SK-N-SH (cell line): ENCODE measurements around the gene REELD1. TPM values are rescaled to one million over a fixed set of nuclear protein-coding genes. Genes with fewer than 3 reads are reported as not detected.

ENCODE experiments used
- CTCF ChIA-PET: fragments of 300-600, 350-600 bp; formaldehyde crosslinking; extraction: SDS; loops from one replicate; lab custom pipeline; 2021; lab: Yijun Ruan, JAX
- POLR2A ChIA-PET: fragments of 350-600 bp; sonication (Branson Sonifier 250); formaldehyde crosslinking; extraction: SDS; loops from one replicate; lab custom pipeline; 2020; ENCODE audit warnings: antibody characterized with exemption, inconsistent platforms; lab: Yijun Ruan, JAX
- DNase-seq: peaks from one replicate; pipeline ENCODE4 v3.0.0; 2012
- H2AFZ ChIP-seq: fragments of 200-600 bp; sonication (generic); 2 replicates; pipeline ENCODE4 v1.8.1; 2016; ENCODE audit warnings: antibody characterized with exemption, mild to moderate bottlenecking, low read depth
- H3F3A ChIP-seq: fragments of 200-600 bp; sonication (generic); replicated peaks from 2 replicates; pipeline ENCODE3; 2016; ENCODE audit warnings: antibody characterized with exemption, mild to moderate bottlenecking; ENCODE audit not compliant: insufficient read depth
- H3K27ac ChIP-seq, 2 experiments: fragments of 200-500 bp in 1 of 2; fragments of 200-600 bp in 1 of 2; sonication (Bioruptor generic) in 1 of 2; sonication (generic), shearing (Covaris generic) in 1 of 2; 2 replicates each; pipeline versions ENCODE4 v1.5.1 to v1.6.1; 2014 to 2016; ENCODE audit warnings: low read depth in 2 of 2, inconsistent platforms in 1 of 2, low read length in 1 of 2, mild to moderate bottlenecking in 1 of 2, mixed read lengths in 1 of 2
- H3K27me3 ChIP-seq: fragments of 200-600 bp; sonication (generic), shearing (Covaris generic); 2 replicates; pipeline ENCODE4 v1.6.1; 2016; ENCODE audit warnings: mixed run types; ENCODE audit not compliant: insufficient read depth
- H3K36me3 ChIP-seq, 2 experiments: fragments of 200-500 bp in 1 of 2; fragments of 200-600 bp in 1 of 2; sonication (Bioruptor generic) in 1 of 2; sonication (generic) in 1 of 2; replicated peaks in 1 of 2; 2 replicates each; pipeline versions ENCODE3 to v1.5.1; 2014 to 2016; ENCODE audit warnings: low read length in 1 of 2, mild to moderate bottlenecking in 1 of 2; ENCODE audit not compliant: insufficient read depth in 2 of 2, control insufficient read depth in 1 of 2
- H3K4me1 ChIP-seq, 2 experiments: fragments of 200-500 bp in 1 of 2; fragments of 200-600 bp in 1 of 2; sonication (Bioruptor generic) in 1 of 2; sonication (generic), shearing (Covaris generic) in 1 of 2; 2 replicates each; pipeline versions ENCODE4 v1.5.1 to v1.6.1; 2014 to 2016; ENCODE audit warnings: low read depth in 1 of 2, low read length in 1 of 2, mixed run types in 1 of 2; ENCODE audit not compliant: insufficient read depth in 2 of 2, control insufficient read depth in 1 of 2
- H3K4me2 ChIP-seq: fragments of 200-600 bp; sonication (generic), shearing (Covaris generic); 2 replicates; pipeline ENCODE4 v1.6.1; 2017; ENCODE audit warnings: mixed run types
- H3K4me3 ChIP-seq, 2 experiments: fragments of 200-500 bp in 1 of 2; fragments of 200-600 bp in 1 of 2; sonication (Bioruptor generic) in 1 of 2; sonication (generic), shearing (Covaris generic) in 1 of 2; 2 replicates each; pipeline versions ENCODE4 v1.5.1 to v1.8.1; 2014 to 2016; ENCODE audit warnings: low read depth in 2 of 2, inconsistent platforms in 1 of 2, low read length in 1 of 2, mild to moderate bottlenecking in 1 of 2, mixed read lengths in 1 of 2, moderate library complexity in 1 of 2
- H3K79me2 ChIP-seq: fragments of 200-600 bp; sonication (generic); 2 replicates; pipeline ENCODE4 v1.8.1; 2017; ENCODE audit warnings: mild to moderate bottlenecking; ENCODE audit not compliant: insufficient read depth
- H3K9ac ChIP-seq: fragments of 200-600 bp; sonication (generic); 2 replicates; pipeline ENCODE4 v1.6.1; 2017; ENCODE audit warnings: mixed run types
- H3K9me2 ChIP-seq: fragments of 200-600 bp; sonication (generic); 2 replicates; pipeline ENCODE4 v1.6.1; 2017; ENCODE audit warnings: mixed run types
- H3K9me3 ChIP-seq: fragments of 200-600 bp; sonication (generic); 2 replicates; pipeline ENCODE4 v1.6.1; 2017; ENCODE audit warnings: mixed run types, mild to moderate bottlenecking, moderate library complexity
- H4K20me1 ChIP-seq: fragments of 200-600 bp; sonication (generic); 2 replicates; pipeline ENCODE4 v1.6.1; 2017; ENCODE audit warnings: mild to moderate bottlenecking, mixed run types; ENCODE audit not compliant: insufficient read depth
- CHD2 ChIP-seq: fragments of 150-350 bp; IDR thresholded peaks from 2 replicates; pipeline ENCODE4 v1.6.1; 2018; ENCODE audit warnings: low read length; ENCODE audit not compliant: partially characterized antibody
- ELF1 ChIP-seq: IDR thresholded peaks from 2 replicates; pipeline ENCODE4 v1.4.0; 2012
- GATA2 ChIP-seq: sonication (generic); formaldehyde crosslinking; IDR thresholded peaks from 2 replicates; pipeline ENCODE4 v1.5.0; 2020; ENCODE audit warnings: mild to moderate bottlenecking, missing genetic modification reagents
- JUND ChIP-seq: IDR thresholded peaks from 2 replicates; pipeline ENCODE4 v1.4.0; 2012
- MXI1 ChIP-seq: IDR thresholded peaks from 2 replicates; pipeline ENCODE4 v1.6.1; 2012; ENCODE audit warnings: mild to moderate bottlenecking, low read depth, low read length, improper control_type of control experiment
- NFIC ChIP-seq: IDR thresholded peaks from 2 replicates; pipeline ENCODE4 v1.4.0; 2012; ENCODE audit warnings: borderline replicate concordance
- NRF1 ChIP-seq: IDR thresholded peaks from 2 replicates; pipeline ENCODE4 v1.6.1; 2012; ENCODE audit warnings: low read depth, mild to moderate bottlenecking, low read length
- RAD21 ChIP-seq: IDR thresholded peaks from 2 replicates; pipeline ENCODE4 v1.6.1; 2012; ENCODE audit warnings: mild to moderate bottlenecking, low read length
- RXRA ChIP-seq: IDR thresholded peaks from 2 replicates; pipeline ENCODE4 v1.4.0; 2012; ENCODE audit warnings: low read depth, mild to moderate bottlenecking, borderline replicate concordance
- TAF1 ChIP-seq: IDR thresholded peaks from 2 replicates; pipeline ENCODE4 v1.6.1; 2012; ENCODE audit warnings: low read depth, mild to moderate bottlenecking, low read length, moderate library complexity, borderline replicate concordance
- TCF12 ChIP-seq: IDR thresholded peaks from 2 replicates; pipeline ENCODE4 v1.4.0; 2012
- TEAD4 ChIP-seq: IDR thresholded peaks from 2 replicates; pipeline ENCODE4 v1.4.0; 2012; ENCODE audit warnings: mild to moderate bottlenecking, borderline replicate concordance; ENCODE audit not compliant: insufficient read depth
- YY1 ChIP-seq: IDR thresholded peaks from 2 replicates; pipeline ENCODE4 v1.4.0; 2012; ENCODE audit warnings: low read depth, mild to moderate bottlenecking
- WGBS: methylation state at CpG from one replicate; pipeline ENCODE4 v1.1.6; 2017; ENCODE audit warnings: low lambda C conversion rate; 5-methylcytosine and 5-hydroxymethylcytosine counted together
- polyA plus RNA-seq, 3 experiments: library from polyadenylated mRNA; depleted of rRNA; stranded (reverse); fragments of >200 nt; gene quantifications; 2 replicates each; pipeline ENCODE4 v1.2.3, GENCODE V29; 2012
- TF ChIP-seq, protein P1 (sequence below): fragments of 200-600 bp; sonication (generic); IDR thresholded peaks from 2 replicates; pipeline ENCODE4 v1.6.1; 2017; ENCODE audit warnings: antibody characterized with exemption, mild to moderate bottlenecking, moderate library complexity
- TF ChIP-seq, protein P2 (sequence below): fragments of 150-350 bp; IDR thresholded peaks from 2 replicates; pipeline ENCODE4 v1.6.1; 2016; ENCODE audit warnings: mild to moderate bottlenecking, low read depth, low read length
- TF ChIP-seq, protein P3 (sequence below): IDR thresholded peaks from 2 replicates; pipeline ENCODE4 v1.6.1; 2012; ENCODE audit warnings: mild to moderate bottlenecking, low read depth, low read length, moderate library complexity
- TF ChIP-seq, protein P4 (sequence below): IDR thresholded peaks from 2 replicates; pipeline ENCODE4; 2012
- TF ChIP-seq, protein P5 (sequence below): IDR thresholded peaks from 2 replicates; pipeline ENCODE4 v1.4.0; 2012; ENCODE audit warnings: low read depth
- TF ChIP-seq, protein P6 (sequence below): fragments of 150-350 bp; IDR thresholded peaks from 2 replicates; pipeline ENCODE4 v1.6.1; 2017; ENCODE audit warnings: antibody characterized with exemption, low read length, low read depth, borderline replicate concordance

The REELD1 gene
- polyA plus RNA-seq, 1 of the 3 experiments (the other 2 are of a cell fraction): not detected

DNA sequence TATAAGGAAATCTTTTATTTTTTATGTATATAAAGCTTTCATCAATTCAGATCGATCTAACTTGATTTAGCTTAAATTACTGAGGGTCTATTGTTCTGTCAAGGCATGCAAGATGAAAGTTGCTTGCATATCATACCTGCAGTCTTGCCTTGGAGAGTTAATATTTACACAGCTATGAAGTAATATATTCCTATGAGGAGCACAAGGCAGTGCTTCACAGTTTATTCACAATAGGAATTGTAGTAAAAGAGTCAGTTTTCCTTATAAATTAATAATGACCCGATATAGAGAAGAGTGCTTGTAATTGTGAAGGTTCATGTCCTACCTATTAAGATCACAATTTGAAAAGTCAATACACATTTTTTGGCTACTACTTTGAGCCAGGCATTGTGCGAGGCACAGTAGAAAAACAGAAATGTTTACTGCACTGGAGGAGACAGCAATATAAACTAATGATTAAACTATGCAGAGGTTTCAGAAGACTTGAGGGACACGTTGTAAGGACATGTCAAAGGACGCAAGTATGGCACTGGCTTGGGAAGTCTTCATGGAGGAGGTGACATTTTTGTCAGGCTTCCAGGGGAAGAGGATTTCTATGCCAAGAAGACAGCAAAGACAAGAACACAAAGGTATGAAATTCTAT lies 38.8 kb downstream of the REELD1 start:
- Histone ChIP-seq H4K20me1 (no peaks in the 10 kb centered on the region), H3K4me1 (peaks cover 0 to 25% of the 10 kb centered on the region in 2 experiments; a peak in 3 of 4 replicates), H3F3A (peaks cover 31% of the 10 kb centered on the region), H3K4me3 (no peak overlapping the region), H3K4me2 (no peak overlapping the region)
- TF ChIP-seq TEAD4: no peak
- TF ChIP-seq, protein P1, sequence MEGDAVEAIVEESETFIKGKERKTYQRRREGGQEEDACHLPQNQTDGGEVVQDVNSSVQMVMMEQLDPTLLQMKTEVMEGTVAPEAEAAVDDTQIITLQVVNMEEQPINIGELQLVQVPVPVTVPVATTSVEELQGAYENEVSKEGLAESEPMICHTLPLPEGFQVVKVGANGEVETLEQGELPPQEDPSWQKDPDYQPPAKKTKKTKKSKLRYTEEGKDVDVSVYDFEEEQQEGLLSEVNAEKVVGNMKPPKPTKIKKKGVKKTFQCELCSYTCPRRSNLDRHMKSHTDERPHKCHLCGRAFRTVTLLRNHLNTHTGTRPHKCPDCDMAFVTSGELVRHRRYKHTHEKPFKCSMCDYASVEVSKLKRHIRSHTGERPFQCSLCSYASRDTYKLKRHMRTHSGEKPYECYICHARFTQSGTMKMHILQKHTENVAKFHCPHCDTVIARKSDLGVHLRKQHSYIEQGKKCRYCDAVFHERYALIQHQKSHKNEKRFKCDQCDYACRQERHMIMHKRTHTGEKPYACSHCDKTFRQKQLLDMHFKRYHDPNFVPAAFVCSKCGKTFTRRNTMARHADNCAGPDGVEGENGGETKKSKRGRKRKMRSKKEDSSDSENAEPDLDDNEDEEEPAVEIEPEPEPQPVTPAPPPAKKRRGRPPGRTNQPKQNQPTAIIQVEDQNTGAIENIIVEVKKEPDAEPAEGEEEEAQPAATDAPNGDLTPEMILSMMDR: no peak
- no peak for TF ChIP-seq RXRA
- TF ChIP-seq YY1: no peak
- no peak for TF ChIP-seq JUND
- TF ChIP-seq TAF1: no peak
- TF ChIP-seq TCF12: no peak
- TF ChIP-seq, protein P2, sequence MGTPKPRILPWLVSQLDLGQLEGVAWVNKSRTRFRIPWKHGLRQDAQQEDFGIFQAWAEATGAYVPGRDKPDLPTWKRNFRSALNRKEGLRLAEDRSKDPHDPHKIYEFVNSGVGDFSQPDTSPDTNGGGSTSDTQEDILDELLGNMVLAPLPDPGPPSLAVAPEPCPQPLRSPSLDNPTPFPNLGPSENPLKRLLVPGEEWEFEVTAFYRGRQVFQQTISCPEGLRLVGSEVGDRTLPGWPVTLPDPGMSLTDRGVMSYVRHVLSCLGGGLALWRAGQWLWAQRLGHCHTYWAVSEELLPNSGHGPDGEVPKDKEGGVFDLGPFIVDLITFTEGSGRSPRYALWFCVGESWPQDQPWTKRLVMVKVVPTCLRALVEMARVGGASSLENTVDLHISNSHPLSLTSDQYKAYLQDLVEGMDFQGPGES: no peak
- no peak for TF ChIP-seq MXI1
- no peak for TF ChIP-seq RAD21
- TF ChIP-seq, protein P3, sequence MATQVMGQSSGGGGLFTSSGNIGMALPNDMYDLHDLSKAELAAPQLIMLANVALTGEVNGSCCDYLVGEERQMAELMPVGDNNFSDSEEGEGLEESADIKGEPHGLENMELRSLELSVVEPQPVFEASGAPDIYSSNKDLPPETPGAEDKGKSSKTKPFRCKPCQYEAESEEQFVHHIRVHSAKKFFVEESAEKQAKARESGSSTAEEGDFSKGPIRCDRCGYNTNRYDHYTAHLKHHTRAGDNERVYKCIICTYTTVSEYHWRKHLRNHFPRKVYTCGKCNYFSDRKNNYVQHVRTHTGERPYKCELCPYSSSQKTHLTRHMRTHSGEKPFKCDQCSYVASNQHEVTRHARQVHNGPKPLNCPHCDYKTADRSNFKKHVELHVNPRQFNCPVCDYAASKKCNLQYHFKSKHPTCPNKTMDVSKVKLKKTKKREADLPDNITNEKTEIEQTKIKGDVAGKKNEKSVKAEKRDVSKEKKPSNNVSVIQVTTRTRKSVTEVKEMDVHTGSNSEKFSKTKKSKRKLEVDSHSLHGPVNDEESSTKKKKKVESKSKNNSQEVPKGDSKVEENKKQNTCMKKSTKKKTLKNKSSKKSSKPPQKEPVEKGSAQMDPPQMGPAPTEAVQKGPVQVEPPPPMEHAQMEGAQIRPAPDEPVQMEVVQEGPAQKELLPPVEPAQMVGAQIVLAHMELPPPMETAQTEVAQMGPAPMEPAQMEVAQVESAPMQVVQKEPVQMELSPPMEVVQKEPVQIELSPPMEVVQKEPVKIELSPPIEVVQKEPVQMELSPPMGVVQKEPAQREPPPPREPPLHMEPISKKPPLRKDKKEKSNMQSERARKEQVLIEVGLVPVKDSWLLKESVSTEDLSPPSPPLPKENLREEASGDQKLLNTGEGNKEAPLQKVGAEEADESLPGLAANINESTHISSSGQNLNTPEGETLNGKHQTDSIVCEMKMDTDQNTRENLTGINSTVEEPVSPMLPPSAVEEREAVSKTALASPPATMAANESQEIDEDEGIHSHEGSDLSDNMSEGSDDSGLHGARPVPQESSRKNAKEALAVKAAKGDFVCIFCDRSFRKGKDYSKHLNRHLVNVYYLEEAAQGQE: no peak
- no peak for TF ChIP-seq GATA2
- TF ChIP-seq, protein P4, sequence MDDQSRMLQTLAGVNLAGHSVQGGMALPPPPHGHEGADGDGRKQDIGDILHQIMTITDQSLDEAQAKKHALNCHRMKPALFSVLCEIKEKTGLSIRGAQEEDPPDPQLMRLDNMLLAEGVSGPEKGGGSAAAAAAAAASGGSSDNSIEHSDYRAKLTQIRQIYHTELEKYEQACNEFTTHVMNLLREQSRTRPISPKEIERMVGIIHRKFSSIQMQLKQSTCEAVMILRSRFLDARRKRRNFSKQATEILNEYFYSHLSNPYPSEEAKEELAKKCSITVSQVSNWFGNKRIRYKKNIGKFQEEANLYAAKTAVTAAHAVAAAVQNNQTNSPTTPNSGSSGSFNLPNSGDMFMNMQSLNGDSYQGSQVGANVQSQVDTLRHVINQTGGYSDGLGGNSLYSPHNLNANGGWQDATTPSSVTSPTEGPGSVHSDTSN: no peak
- TF ChIP-seq, protein P5, sequence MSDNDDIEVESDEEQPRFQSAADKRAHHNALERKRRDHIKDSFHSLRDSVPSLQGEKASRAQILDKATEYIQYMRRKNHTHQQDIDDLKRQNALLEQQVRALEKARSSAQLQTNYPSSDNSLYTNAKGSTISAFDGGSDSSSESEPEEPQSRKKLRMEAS: no peak
- no peak for TF ChIP-seq NRF1
- TF ChIP-seq, protein P6, sequence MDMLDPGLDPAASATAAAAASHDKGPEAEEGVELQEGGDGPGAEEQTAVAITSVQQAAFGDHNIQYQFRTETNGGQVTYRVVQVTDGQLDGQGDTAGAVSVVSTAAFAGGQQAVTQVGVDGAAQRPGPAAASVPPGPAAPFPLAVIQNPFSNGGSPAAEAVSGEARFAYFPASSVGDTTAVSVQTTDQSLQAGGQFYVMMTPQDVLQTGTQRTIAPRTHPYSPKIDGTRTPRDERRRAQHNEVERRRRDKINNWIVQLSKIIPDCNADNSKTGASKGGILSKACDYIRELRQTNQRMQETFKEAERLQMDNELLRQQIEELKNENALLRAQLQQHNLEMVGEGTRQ: no peak
- no peak for TF ChIP-seq NFIC
- no peak for TF ChIP-seq ELF1
- no peak for TF ChIP-seq CHD2
- TF ChIP-seq, all 33 proteins: peak for 0
- 86% methylated on average over 5 of the region's 5 CpGs for WGBS
- H3K9me3 ChIP-seq: no peaks in the 10 kb centered on the region
- DNase-seq: no peak
- H3K27ac ChIP-seq: no peak overlapping the region
- ChIA-PET POLR2A (no interaction called here), CTCF (interaction anchor here (0.9 kb wide), 1 partner anchor 20 kb away, joined by 3 read pairs; no protein-coding TSS in a partner anchor)
- no peaks in the 10 kb centered on the region for H3K9me2 ChIP-seq
- no peaks in the 10 kb centered on the region for H3K27me3 ChIP-seq
- H2AFZ ChIP-seq: no peak overlapping the region
- H3K9ac ChIP-seq: no peak overlapping the region
- no peaks in the 10 kb centered on the region for H3K36me3 ChIP-seq
- no peaks in the 10 kb centered on the region for H3K79me2 ChIP-seq
